GM23338 (cell line): ENCODE data around the gene IZUMO4. TPM values are rescaled to one million over a fixed set of nuclear protein-coding genes. Genes with fewer than 3 reads are reported as not detected.

Experiments
- ATAC-seq: fragments of 200-7000 bp; cut with Tn5 transposase; 3 replicates; pipeline ENCODE4 v1.9.1; 2020
- DNase-seq: peaks from one replicate; pipeline ENCODE4 v3.0.0-alpha.2; 2015; ENCODE audit warnings: low spot score
- H2AFZ ChIP-seq: fragments of 200-600 bp; sonication (generic); 2 replicates; pipeline ENCODE4 v1.8.0; 2016; ENCODE audit warnings: antibody characterized with exemption, mild to moderate bottlenecking, moderate library complexity
- H3F3A ChIP-seq: fragments of 200-600 bp; sonication (generic); replicated peaks from 2 replicates; pipeline ENCODE4 v1.8.0; 2017; ENCODE audit warnings: antibody characterized with exemption, mixed run types, low read depth
- H3K27ac ChIP-seq: fragments of 200-600 bp; sonication (generic); 2 replicates; pipeline ENCODE4 v1.6.1; 2016; ENCODE audit warnings: low read depth
- H3K27me3 ChIP-seq: fragments of 200-600 bp; sonication (generic); 2 replicates; pipeline ENCODE4 v1.8.0; 2016; ENCODE audit warnings: mild to moderate bottlenecking, mixed run types, moderate library complexity; ENCODE audit not compliant: insufficient read depth
- H3K36me3 ChIP-seq: fragments of 200-600 bp; sonication (generic); 2 replicates; pipeline ENCODE4 v1.8.0; 2016; ENCODE audit warnings: mild to moderate bottlenecking; ENCODE audit not compliant: insufficient read depth
- H3K4me1 ChIP-seq: fragments of 200-600 bp; sonication (generic); 2 replicates; pipeline ENCODE4 v1.8.0; 2016; ENCODE audit warnings: mild to moderate bottlenecking, moderate library complexity; ENCODE audit not compliant: insufficient read depth
- H3K4me2 ChIP-seq: fragments of 200-600 bp; sonication (generic); 2 replicates; pipeline ENCODE4 v1.7.1; 2017; ENCODE audit warnings: mixed run types
- H3K4me3 ChIP-seq: fragments of 200-600 bp; sonication (generic); 2 replicates; pipeline ENCODE4 v1.6.1; 2016; ENCODE audit warnings: mixed run types
- H3K79me2 ChIP-seq: fragments of 200-600 bp; sonication (generic); replicated peaks from 2 replicates; pipeline ENCODE4 v1.8.0; 2017; ENCODE audit warnings: mild to moderate bottlenecking; ENCODE audit not compliant: insufficient read depth
- H3K9me2 ChIP-seq: fragments of 200-600 bp; sonication (generic); 2 replicates; pipeline ENCODE4 v1.8.0; 2017; ENCODE audit not compliant: insufficient read depth
- H4K20me1 ChIP-seq: fragments of 200-600 bp; sonication (generic); replicated peaks from 2 replicates; pipeline ENCODE4 v1.8.0; 2017; ENCODE audit warnings: mild to moderate bottlenecking; ENCODE audit not compliant: insufficient read depth
- H3K27ac Mint-ChIP-seq: 2 replicates; pipeline ENCODE4 v1.8.0; 2020; ENCODE audit warnings: inconsistent platforms, mild to moderate bottlenecking, moderate library complexity, mixed read lengths
- H3K27me3 Mint-ChIP-seq: 3 replicates; pipeline ENCODE4 v1.8.0; 2022; ENCODE audit warnings: low read depth, mild to moderate bottlenecking, moderate library complexity, mixed read lengths, inconsistent platforms; ENCODE audit not compliant: insufficient read depth, poor library complexity
- H3K36me3 Mint-ChIP-seq: 3 replicates; pipeline ENCODE4 v1.8.0; 2021; ENCODE audit warnings: low read depth, mild to moderate bottlenecking, inconsistent platforms, moderate library complexity, mixed read lengths
- H3K4me1 Mint-ChIP-seq: 3 replicates; pipeline ENCODE4 v1.8.0; 2020; ENCODE audit warnings: mild to moderate bottlenecking, inconsistent platforms, mixed read lengths
- H3K4me3 Mint-ChIP-seq: 3 replicates; pipeline ENCODE4 v1.8.0; 2021; ENCODE audit warnings: moderate library complexity, mild to moderate bottlenecking, inconsistent platforms, mixed read lengths
- H3K9me3 Mint-ChIP-seq: 3 replicates; pipeline ENCODE4 v1.8.0; 2020; ENCODE audit warnings: moderate library complexity, mild to moderate bottlenecking, inconsistent platforms, mixed read lengths
- CTCF ChIP-seq, 2 experiments: fragments of 200-600 bp in 1 of 2; sonication (generic) in 1 of 2; conservative IDR thresholded peaks; 2 replicates each; pipeline versions ENCODE4 v1.5.1 to v1.6.1; 2016 to 2017; ENCODE audit warnings: antibody characterized with exemption in 2 of 2, low read depth in 2 of 2, mild to moderate bottlenecking in 2 of 2, moderate library complexity in 1 of 2
- JUNB ChIP-seq: IDR thresholded peaks from one replicate; pipeline ENCODE4 v1.6.1; 2016; ENCODE audit warnings: antibody characterized with exemption; ENCODE audit not compliant: unreplicated experiment
- NANOG ChIP-seq: IDR thresholded peaks from 2 replicates; pipeline ENCODE4 v1.6.1; 2016; ENCODE audit warnings: antibody characterized with exemption, borderline replicate concordance
- POLR2AphosphoS5 ChIP-seq: IDR thresholded peaks from 2 replicates; pipeline ENCODE4 v1.6.1; 2016; ENCODE audit warnings: antibody characterized with exemption, low read depth
- REST ChIP-seq: IDR thresholded peaks from one replicate; pipeline ENCODE4 v1.6.1; 2018; ENCODE audit warnings: antibody characterized with exemption; ENCODE audit not compliant: unreplicated experiment
- STAT1 ChIP-seq: IDR thresholded peaks from one replicate; pipeline ENCODE4 v1.6.1; 2016; ENCODE audit warnings: antibody characterized with exemption; ENCODE audit not compliant: unreplicated experiment
- ZNF331 ChIP-seq: fragments of 250-450 bp; sonication (Bioruptor Pico); IDR thresholded peaks from 2 replicates; pipeline ENCODE4 v1.5.0; 2020; ENCODE audit warnings: low read depth, mild to moderate bottlenecking, moderate library complexity
- ZNF462 ChIP-seq: fragments of 250-450 bp; sonication (Bioruptor Pico); IDR thresholded peaks from 2 replicates; pipeline ENCODE4 v1.5.0; 2020; ENCODE audit warnings: mild to moderate bottlenecking, moderate library complexity
- polyA plus RNA-seq: library from polyadenylated mRNA; unstranded; fragments of >200 nt; fragmentation: Nextera tagmentation; extraction: Ambion mirVana; gene quantifications from 2 replicates; pipeline ENCODE4 v1.2.1, GENCODE V29; 2016
- total RNA-seq: library from RNA; depleted of rRNA; stranded (reverse); fragments of >200 nt; shearing (Covaris generic); gene quantifications from 2 replicates; pipeline ENCODE4 v1.2.3, GENCODE V29; 2014

The IZUMO4 gene
- total and polyA plus RNA-seq, 2 experiments from 2014 or later: 0.57 to 2.2 TPM

GRCh38 chr19:2111425-2111824 lies 14.7 kb downstream of the IZUMO4 start (continued):
- TF ChIP-seq ZNF462 (CRISPR knock-in tag) (no peak), POLR2AphosphoS5 (no peak), STAT1 (no peak), NANOG (no peak), ZNF331 (no peak), CTCF (conservative IDR thresholded peaks at IDR 0.05; ENCODE audit: low read depth in 2 of 2) (no peak)

- Histone ChIP-seq H3F3A (peaks cover 4% of the 10 kb centered on the region; the same call in 1 of the 2 replicates), H3K27ac (no peak overlapping the region), H3K4me1 (no peaks in the 10 kb centered on the region), H3K36me3 (peaks cover 33% of the 10 kb centered on the region), H4K20me1 (peaks cover 3% of the 10 kb centered on the region; the same call in 1 of the 2 replicates), H3K79me2 (0 out of 2 replicates have a peak, but pooled peaks cover 5% of the 10 kb centered on the region), H3K9me2 (no peaks in the 10 kb centered on the region), H3K4me3 (no peak overlapping the region), H3K4me2 (no peak overlapping the region), H2AFZ (no peak overlapping the region), H3K27me3 (no peaks in the 10 kb centered on the region)
- ATAC-seq (no peak), DNase-seq (no peak)
- Mint-ChIP-seq H3K27ac (peak overlapping the region; percentile 48; the same call in 1 of the 2 replicates), H3K4me1 (no peaks in the 10 kb centered on the region; the same call in 2 of the 3 replicates), H3K4me3 (no peak overlapping the region), H3K36me3 (peaks cover 78% of the 10 kb centered on the region), H3K27me3 (peaks cover 3% of the 10 kb centered on the region), H3K9me3 (no peaks in the 10 kb centered on the region; the same call in 2 of the 3 replicates)
- TF ChIP-seq REST (no peak), JUNB (no peak), CTCF (conservative IDR thresholded peaks at IDR 0.05; ENCODE audit: low read depth in 2 of 2) (no peak)
Measured at GRCh38 chr19:2111886-2112285, 15.2 kb downstream of the IZUMO4 start.
